ENCODE measurements around the gene CDT1. TPM values are rescaled to one million over a fixed set of nuclear protein-coding genes. Genes with fewer than 3 reads are reported as not detected.

CDT1 gene
- total RNA-seq, 2 experiments from 2014 or later = 136 to 182 TPM

GRCh38 chr16:88813269-88814143, 9.9 kb downstream of the CDT1 start:
- no peak for ATAC-seq
- peaks cover 26% of the 10 kb centered on the region for H3K36me3 Mint-ChIP-seq (ENCODE audit: low read depth)
- peaks cover 17% of the 10 kb centered on the region for H3K4me1 Mint-ChIP-seq
- H3K27ac Mint-ChIP-seq = peak overlapping the region; percentile 2
- H3K27me3 Mint-ChIP-seq = no peaks in the 10 kb centered on the region
- intact Hi-C loops (cut with DNase I, micrococcal nuclease) = loop anchor here (2.0 to 5.0 kb wide), 3 partner anchors 43 to 304 kb away; partner anchors contain the start of genes GALNS (in 1 of the 2) and TRAPPC2L (in 1 of the 2)
- POLR2A ChIA-PET = interaction anchor here (0.6 to 1.1 kb wide), 3 partner anchors 43 to 703 kb away, joined by 3 to 8 read pairs (median 4); no protein-coding TSS in a partner anchor
- H3K4me3 Mint-ChIP-seq = peak overlapping the region; percentile 16
- DNase-seq = no peak
- CTCF ChIA-PET = interaction anchor here (0.6 to 5.1 kb wide), 7 partner anchors 31 to 395 kb away, joined by 3 to 22 read pairs (median 4); partner anchors contain the start of genes GALNS and TRAPPC2L
- H3K9me3 Mint-ChIP-seq (ENCODE audit: low read depth) = no peaks in the 10 kb centered on the region

GRCh38 chr16:88814144-88814502, 10.5 kb downstream of the CDT1 start:
- no peak for DNase-seq
- H3K36me3 Mint-ChIP-seq (ENCODE audit: low read depth) = peaks cover 22% of the 10 kb centered on the region
- H3K9me3 Mint-ChIP-seq (ENCODE audit: low read depth) = no peaks in the 10 kb centered on the region
- H3K27me3 Mint-ChIP-seq = no peaks in the 10 kb centered on the region
- CTCF ChIA-PET = interaction anchor here (0.9 to 2.2 kb wide), 3 partner anchors 77 to 394 kb away, joined by 3 to 8 read pairs (median 4); no protein-coding TSS in a partner anchor
- H3K27ac Mint-ChIP-seq = peak overlapping the region; percentile 2
- ATAC-seq = no peak
- peaks cover 15% of the 10 kb centered on the region for H3K4me1 Mint-ChIP-seq
- POLR2A ChIA-PET = interaction anchor here (1.1 kb wide), 1 partner anchor 44 kb away, joined by 3 read pairs; no protein-coding TSS in a partner anchor
- intact Hi-C loops (cut with DNase I, micrococcal nuclease) = loop anchor here in 1 of 2 experiments (5.0 kb wide), 2 partner anchors 128 to 303 kb away; no protein-coding TSS in a partner anchor
- H3K4me3 Mint-ChIP-seq = no peak overlapping the region

- no peak for ATAC-seq
- Mint-ChIP-seq H3K4me1 (peaks cover 6% of the 10 kb centered on the region), H3K36me3 (ENCODE audit: low read depth) (peaks cover 11% of the 10 kb centered on the region), H3K27me3 (no peaks in the 10 kb centered on the region), H3K9me3 (ENCODE audit: low read depth) (no peaks in the 10 kb centered on the region), H3K27ac (no peak overlapping the region), H3K4me3 (no peak overlapping the region)
- CTCF ChIA-PET = interaction anchor here (0.5 to 2.3 kb wide), 3 partner anchors 34 to 209 kb away, joined by 3 to 17 read pairs (median 3); partner anchors contain the start of genes GALNS and TRAPPC2L
- intact Hi-C loops (cut with DNase I, micrococcal nuclease) = loop anchor here in 1 of 2 experiments (5.0 kb wide), 1 partner anchor 402 kb away; the partner anchor contains the start of gene ZNF778
- POLR2A ChIA-PET = no interaction called here
- no peak for DNase-seq
Observed at GRCh38 chr16:88815227-88815626, 11.6 kb downstream of the CDT1 start.

- H3K36me3 Mint-ChIP-seq (ENCODE audit: low read depth) = peaks cover 2% of the 10 kb centered on the region
- no peaks in the 10 kb centered on the region for H3K27me3 Mint-ChIP-seq
- H3K27ac Mint-ChIP-seq = no peak overlapping the region
- ChIA-PET CTCF (interaction anchor here (0.5 to 2.3 kb wide), 3 partner anchors 35 to 208 kb away, joined by 3 to 17 read pairs (median 3); partner anchors contain the start of genes GALNS and TRAPPC2L), POLR2A (no interaction called here)
- DNase-seq = peak; percentile 80
- no peaks in the 10 kb centered on the region for H3K9me3 Mint-ChIP-seq (ENCODE audit: low read depth)
- H3K4me1 Mint-ChIP-seq = peaks cover 5% of the 10 kb centered on the region
- intact Hi-C loops (cut with DNase I, micrococcal nuclease) = loop anchor here (1.0 to 5.0 kb wide), 4 partner anchors 41 to 401 kb away; partner anchors contain the start of genes TRAPPC2L (in 1 of the 2) and ZNF778 (in 1 of the 2)
- no peak overlapping the region for H3K4me3 Mint-ChIP-seq
- ATAC-seq = peak; percentile 18
Observed at GRCh38 chr16:88815901-88816589, 12.5 kb downstream of the CDT1 start.

- Mint-ChIP-seq H3K27me3 (no peaks in the 10 kb centered on the region), H3K4me3 (no peak overlapping the region), H3K9me3 (ENCODE audit: low read depth) (no peaks in the 10 kb centered on the region), H3K27ac (no peak overlapping the region), H3K36me3 (ENCODE audit: low read depth) (no peaks in the 10 kb centered on the region), H3K4me1 (peaks cover 5% of the 10 kb centered on the region)
- intact Hi-C loops (cut with DNase I, micrococcal nuclease) = loop anchor here (1.0 to 5.0 kb wide), 4 partner anchors 40 to 400 kb away; partner anchors contain the start of genes TRAPPC2L (in 1 of the 2) and ZNF778 (in 1 of the 2)
- DNase-seq (no peak), ATAC-seq (no peak)
- ChIA-PET POLR2A (no interaction called here), CTCF (interaction anchor here (2.3 kb wide), 1 partner anchor 41 kb away, joined by 17 read pairs; the partner anchor contains the start of genes GALNS and TRAPPC2L)
Observed at GRCh38 chr16:88816736-88817535, 13.3 kb downstream of the CDT1 start.

- H3K4me3 Mint-ChIP-seq = no peak overlapping the region
- DNase-seq (no peak), ATAC-seq (no peak)
- no peak overlapping the region for H3K27ac Mint-ChIP-seq
- ChIA-PET CTCF (interaction anchor here (0.8 kb wide), 1 partner anchor 28 kb away, joined by 3 read pairs; no protein-coding TSS in a partner anchor), POLR2A (no interaction called here)
- no peaks in the 10 kb centered on the region for H3K27me3 Mint-ChIP-seq
- intact Hi-C loops (cut with DNase I, micrococcal nuclease) = loop anchor here in 1 of 2 experiments (5.0 kb wide), 1 partner anchor 399 kb away; the partner anchor contains the start of gene ZNF778
- no peaks in the 10 kb centered on the region for H3K9me3 Mint-ChIP-seq (ENCODE audit: low read depth)
- H3K36me3 Mint-ChIP-seq (ENCODE audit: low read depth) = no peaks in the 10 kb centered on the region
- H3K4me1 Mint-ChIP-seq = peaks cover 2% of the 10 kb centered on the region
Observed at GRCh38 chr16:88817785-88818574, 14.4 kb downstream of the CDT1 start.

GRCh38 chr16:88818575-88818874, 14.9 kb downstream of the CDT1 start:
- ChIA-PET POLR2A (no interaction called here), CTCF (interaction anchor here (0.8 kb wide), 1 partner anchor 28 kb away, joined by 3 read pairs; no protein-coding TSS in a partner anchor)
- Mint-ChIP-seq H3K4me1 (peaks cover 2% of the 10 kb centered on the region), H3K4me3 (no peak overlapping the region), H3K36me3 (ENCODE audit: low read depth) (no peaks in the 10 kb centered on the region), H3K27me3 (no peaks in the 10 kb centered on the region), H3K27ac (no peak overlapping the region), H3K9me3 (ENCODE audit: low read depth) (no peaks in the 10 kb centered on the region)
- intact Hi-C loops (cut with DNase I, micrococcal nuclease) = loop anchor here in 1 of 2 experiments (5.0 kb wide), 1 partner anchor 399 kb away; the partner anchor contains the start of gene ZNF778
- ATAC-seq (no peak), DNase-seq (no peak)

GRCh38 chr16:88819126-88819525, 15.5 kb downstream of the CDT1 start:
- Mint-ChIP-seq H3K27me3 (no peaks in the 10 kb centered on the region), H3K4me1 (no peaks in the 10 kb centered on the region), H3K4me3 (no peak overlapping the region), H3K9me3 (ENCODE audit: low read depth) (no peaks in the 10 kb centered on the region), H3K27ac (no peak overlapping the region), H3K36me3 (ENCODE audit: low read depth) (no peaks in the 10 kb centered on the region)
- no peak for ATAC-seq
- DNase-seq = no peak
- CTCF ChIA-PET = no interaction called here
- POLR2A ChIA-PET = no interaction called here
- intact Hi-C loops (cut with DNase I, micrococcal nuclease) = loop anchor here in 1 of 2 experiments (5.0 kb wide), 1 partner anchor 398 kb away; the partner anchor contains the start of gene ZNF778

- Mint-ChIP-seq H3K4me1 (no peaks in the 10 kb centered on the region), H3K36me3 (ENCODE audit: low read depth) (no peaks in the 10 kb centered on the region), H3K4me3 (no peak overlapping the region), H3K27ac (no peak overlapping the region), H3K9me3 (ENCODE audit: low read depth) (no peaks in the 10 kb centered on the region), H3K27me3 (no peaks in the 10 kb centered on the region)
- ChIA-PET CTCF (interaction anchor here (1.0 kb wide), 1 partner anchor 394 kb away, joined by 3 read pairs; no protein-coding TSS in a partner anchor), POLR2A (no interaction called here)
- ATAC-seq (no peak), DNase-seq (no peak)
- intact Hi-C loops (cut with DNase I, micrococcal nuclease) = no loop called here
Observed at GRCh38 chr16:88820385-88821025, 16.9 kb downstream of the CDT1 start.
